Measurements from ENCODE around the gene SEMA6B. TPM values are rescaled to one million over a fixed set of nuclear protein-coding genes. Genes with fewer than 3 reads are reported as not detected.

The SEMA6B gene
- not detected for total RNA-seq

GRCh38 chr19:4559569-4559968 is at the start of gene SEMA6B:
Gene SEMA6B, minus strand, starts transcription at chr19:4559684. Its CDS starts 1,227 bp downstream, at chr19:4558457.
- no peaks in the 10 kb centered on the region for H3K9me3 Mint-ChIP-seq
- CTCF ChIA-PET: interaction anchor here (0.6 to 1.8 kb wide), 5 partner anchors 8 to 293 kb away, joined by 3 to 5 read pairs (median 4); no protein-coding TSS in a partner anchor

DNA sequence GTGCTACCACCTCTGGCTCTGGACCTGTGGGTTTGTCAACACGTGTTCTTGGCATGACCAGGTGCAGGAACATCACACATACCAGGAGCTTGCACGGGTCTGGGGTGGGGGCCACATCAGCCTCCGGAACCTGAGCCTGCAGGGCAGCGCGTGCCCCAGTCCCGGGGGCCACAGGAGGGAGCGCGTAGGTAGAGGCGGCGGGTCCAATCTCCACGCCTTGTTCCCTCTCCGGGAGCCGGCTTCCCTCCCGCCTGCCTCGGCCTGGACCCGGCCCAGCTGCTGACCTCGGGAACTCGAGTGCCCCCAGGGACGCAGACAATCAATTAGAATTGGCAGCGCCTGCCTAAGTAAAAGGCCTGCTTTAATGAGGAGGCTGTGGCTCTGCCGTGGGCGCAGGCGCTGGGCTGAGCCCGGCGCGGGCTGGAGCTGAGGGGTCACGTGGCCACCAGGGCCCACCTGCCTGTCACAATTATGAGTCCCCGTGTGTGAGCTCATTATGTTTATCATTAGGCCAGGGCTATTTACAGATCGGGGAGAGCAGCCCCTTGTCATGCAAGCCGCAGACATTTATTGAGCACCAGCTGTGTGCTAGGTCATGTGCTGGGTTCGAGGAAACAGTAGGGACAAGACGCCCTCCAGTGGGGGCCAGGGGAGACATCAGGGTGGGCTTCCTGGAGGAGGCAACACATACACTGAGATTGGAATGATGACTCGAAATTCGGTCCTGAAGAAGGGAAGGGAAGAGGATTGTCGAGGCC is 47.6 kb upstream of the SEMA6B start:
- POLR2A ChIA-PET: no interaction called here
- H3K4me3 Mint-ChIP-seq: no peak overlapping the region
- CTCF ChIA-PET: no interaction called here
- H3K36me3 Mint-ChIP-seq (ENCODE audit: low read depth): no peaks in the 10 kb centered on the region
- H3K27me3 Mint-ChIP-seq: peaks cover 13% of the 10 kb centered on the region
- no peak for DNase-seq
- no peak overlapping the region for H3K27ac Mint-ChIP-seq
- H3K4me1 Mint-ChIP-seq: no peaks in the 10 kb centered on the region
- H3K9me3 Mint-ChIP-seq: no peaks in the 10 kb centered on the region

More at GRCh38 chr19:4559569-4559968, at the start of gene SEMA6B:
- Mint-ChIP-seq H3K27ac (no peak within 1 kb of the TSS), H3K4me1 (peaks cover 1% of the 10 kb centered on the region), H3K36me3 (ENCODE audit: low read depth) (no peaks in the 10 kb centered on the region), H3K4me3 (no peak within 1 kb of the TSS), H3K27me3 (no peaks in the 10 kb centered on the region)
- DNase-seq: no peak
- POLR2A ChIA-PET: no interaction called here

DNA sequence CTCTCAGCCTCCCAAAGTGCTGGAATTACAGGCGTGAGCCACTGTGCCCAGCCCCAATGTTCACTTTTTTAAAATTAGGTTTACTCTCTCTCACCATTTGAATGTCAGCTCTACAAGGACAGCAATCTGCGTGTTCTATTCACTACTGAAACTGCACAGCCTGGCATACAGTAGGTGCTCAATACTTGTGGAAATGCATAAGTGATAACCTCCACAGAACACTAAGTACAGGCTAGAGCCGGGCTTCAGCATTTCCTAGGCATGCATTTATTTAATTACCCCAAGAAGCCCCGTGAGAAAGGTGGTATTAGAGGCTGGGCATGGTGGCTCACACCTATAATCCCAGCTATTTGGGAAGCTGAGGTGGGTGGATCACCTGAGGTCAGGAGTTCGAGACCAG is 46.7 kb upstream of the SEMA6B start:
- Mint-ChIP-seq H3K36me3 (ENCODE audit: low read depth) (no peaks in the 10 kb centered on the region), H3K27me3 (peaks cover 15% of the 10 kb centered on the region), H3K4me1 (no peaks in the 10 kb centered on the region), H3K27ac (no peak overlapping the region), H3K4me3 (no peak overlapping the region), H3K9me3 (no peaks in the 10 kb centered on the region)
- ChIA-PET CTCF (no interaction called here), POLR2A (no interaction called here)
- DNase-seq: no peak

DNA sequence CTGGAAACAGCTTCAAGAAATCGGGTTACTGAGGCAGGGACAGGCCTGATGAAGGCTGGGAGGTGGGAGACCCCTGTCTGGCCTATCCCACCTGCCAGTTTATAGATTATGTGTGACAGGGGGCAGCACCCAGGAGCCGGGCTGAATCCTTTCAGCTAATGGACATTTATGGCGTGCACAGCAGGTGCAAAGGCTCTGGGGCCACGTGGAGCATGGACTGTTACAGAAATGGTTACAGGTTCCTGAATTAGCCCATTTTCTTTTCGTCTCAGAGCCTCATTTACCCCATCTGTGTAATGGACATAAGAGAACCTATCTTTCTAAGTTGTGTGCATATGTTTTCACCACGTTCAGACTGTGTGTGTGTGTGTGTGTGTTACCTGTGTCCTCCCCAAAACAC is 45.4 kb upstream of the SEMA6B start:
- DNase-seq: no peak
- H3K27ac Mint-ChIP-seq: no peak overlapping the region
- no peak overlapping the region for H3K4me3 Mint-ChIP-seq
- no peaks in the 10 kb centered on the region for H3K4me1 Mint-ChIP-seq
- no peaks in the 10 kb centered on the region for H3K9me3 Mint-ChIP-seq
- CTCF ChIA-PET: interaction anchor here (1.6 kb wide), 1 partner anchor 28 kb away, joined by 3 read pairs; no protein-coding TSS in a partner anchor
- POLR2A ChIA-PET: no interaction called here
- H3K27me3 Mint-ChIP-seq: peaks cover 9% of the 10 kb centered on the region
- H3K36me3 Mint-ChIP-seq (ENCODE audit: low read depth): no peaks in the 10 kb centered on the region

DNA sequence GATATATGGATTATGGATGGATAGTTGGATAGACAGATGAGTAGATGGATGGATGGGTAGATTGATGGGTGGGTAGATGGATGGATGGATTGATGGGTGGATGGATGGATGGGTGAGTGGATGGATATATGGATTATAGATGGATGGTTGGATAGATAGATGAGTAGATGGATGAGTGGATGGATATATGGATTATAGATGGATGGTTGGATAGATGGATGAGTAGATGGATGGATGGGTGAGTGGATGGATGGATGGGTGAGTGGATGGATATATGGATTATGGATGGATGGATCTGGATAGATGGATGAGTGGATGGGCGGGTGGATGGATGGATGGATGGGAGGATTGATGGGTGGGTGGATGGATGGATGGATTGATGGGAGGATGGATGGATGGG is 43.4 kb upstream of the SEMA6B start:
- H3K27me3 Mint-ChIP-seq: peaks cover 17% of the 10 kb centered on the region
- H3K4me1 Mint-ChIP-seq: no peaks in the 10 kb centered on the region
- no peak for DNase-seq
- no peaks in the 10 kb centered on the region for H3K9me3 Mint-ChIP-seq
- ChIA-PET CTCF (no interaction called here), POLR2A (no interaction called here)
- no peak overlapping the region for H3K4me3 Mint-ChIP-seq
- H3K27ac Mint-ChIP-seq: no peak overlapping the region
- no peaks in the 10 kb centered on the region for H3K36me3 Mint-ChIP-seq (ENCODE audit: low read depth)

DNA sequence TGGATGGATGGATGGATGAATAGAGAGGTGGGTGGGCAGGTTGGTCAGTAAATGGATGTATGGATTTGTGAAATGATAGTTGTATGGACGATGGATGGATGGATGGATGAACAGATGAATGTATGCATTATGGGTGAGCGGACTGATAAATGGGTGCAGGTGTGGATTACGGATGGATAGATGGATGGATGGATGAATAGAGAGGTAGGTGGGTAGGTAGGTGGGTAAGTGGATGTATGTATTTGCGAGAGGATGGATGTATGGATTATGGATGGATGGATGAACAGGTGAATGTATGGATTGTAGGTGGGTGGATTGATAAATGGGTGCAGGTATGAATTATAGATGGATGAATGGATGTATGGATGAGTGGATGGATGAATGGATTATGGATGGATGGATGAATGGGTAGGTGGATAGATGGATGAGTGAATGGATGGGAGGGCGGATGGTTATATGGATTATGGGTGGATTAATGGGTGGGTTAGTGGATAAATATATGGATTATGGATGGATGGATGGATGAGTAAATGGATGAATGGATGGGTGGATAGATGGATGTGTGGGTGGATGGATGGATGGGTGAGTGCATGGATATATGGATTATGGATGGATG is 42.8 kb upstream of the SEMA6B start:
- ChIA-PET POLR2A (no interaction called here), CTCF (no interaction called here)
- DNase-seq: no peak
- Mint-ChIP-seq H3K4me1 (peaks cover 3% of the 10 kb centered on the region), H3K36me3 (ENCODE audit: low read depth) (no peaks in the 10 kb centered on the region), H3K9me3 (no peaks in the 10 kb centered on the region), H3K27ac (no peak overlapping the region), H3K27me3 (peaks cover 19% of the 10 kb centered on the region), H3K4me3 (no peak overlapping the region)

DNA sequence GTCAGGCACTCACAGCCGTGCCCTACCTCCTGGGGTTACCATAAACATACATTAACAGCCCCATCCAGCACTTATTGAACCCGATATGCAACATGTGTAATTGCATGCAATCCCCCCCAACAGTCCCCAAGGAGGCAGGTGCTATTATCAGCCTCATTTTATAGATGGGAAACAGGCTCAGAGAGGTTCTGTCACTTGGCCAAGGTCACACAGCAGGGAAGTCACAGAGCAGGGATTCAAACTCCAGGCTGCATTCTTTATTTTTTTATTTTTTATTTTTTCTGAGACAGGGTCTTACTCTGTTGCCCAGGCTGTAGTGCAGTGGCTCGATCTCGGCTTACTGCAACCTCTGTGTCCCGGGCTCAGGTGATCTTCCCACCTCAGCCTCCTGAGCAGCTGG is 41.4 kb upstream of the SEMA6B start:
- Mint-ChIP-seq H3K27me3 (peaks cover 24% of the 10 kb centered on the region), H3K4me1 (peaks cover 5% of the 10 kb centered on the region), H3K36me3 (ENCODE audit: low read depth) (no peaks in the 10 kb centered on the region), H3K4me3 (no peak overlapping the region), H3K9me3 (no peaks in the 10 kb centered on the region), H3K27ac (no peak overlapping the region)
- ChIA-PET CTCF (no interaction called here), POLR2A (no interaction called here)
- no peak for DNase-seq

GRCh38 chr19:4600082-4600481 is 40.6 kb upstream of the SEMA6B start:
- ChIA-PET POLR2A (no interaction called here), CTCF (interaction anchor here (1.1 kb wide), 1 partner anchor 36 kb away, joined by 3 read pairs; no protein-coding TSS in a partner anchor)
- DNase-seq: no peak
- no peak overlapping the region for H3K27ac Mint-ChIP-seq
- no peaks in the 10 kb centered on the region for H3K36me3 Mint-ChIP-seq (ENCODE audit: low read depth)
- H3K9me3 Mint-ChIP-seq: no peaks in the 10 kb centered on the region
- peaks cover 5% of the 10 kb centered on the region for H3K4me1 Mint-ChIP-seq
- no peak overlapping the region for H3K4me3 Mint-ChIP-seq
- peaks cover 24% of the 10 kb centered on the region for H3K27me3 Mint-ChIP-seq

GRCh38 chr19:4598712-4599111 is 39.2 kb upstream of the SEMA6B start:
- POLR2A ChIA-PET: no interaction called here
- H3K27me3 Mint-ChIP-seq: peaks cover 31% of the 10 kb centered on the region
- no peaks in the 10 kb centered on the region for H3K9me3 Mint-ChIP-seq
- no peaks in the 10 kb centered on the region for H3K36me3 Mint-ChIP-seq (ENCODE audit: low read depth)
- peaks cover 5% of the 10 kb centered on the region for H3K4me1 Mint-ChIP-seq
- H3K27ac Mint-ChIP-seq: no peak overlapping the region
- CTCF ChIA-PET: interaction anchor here (0.6 to 1.1 kb wide), 2 partner anchors 37 to 172 kb away, joined by 3 to 4 read pairs; no protein-coding TSS in a partner anchor
- no peak overlapping the region for H3K4me3 Mint-ChIP-seq
- DNase-seq: no peak

DNA sequence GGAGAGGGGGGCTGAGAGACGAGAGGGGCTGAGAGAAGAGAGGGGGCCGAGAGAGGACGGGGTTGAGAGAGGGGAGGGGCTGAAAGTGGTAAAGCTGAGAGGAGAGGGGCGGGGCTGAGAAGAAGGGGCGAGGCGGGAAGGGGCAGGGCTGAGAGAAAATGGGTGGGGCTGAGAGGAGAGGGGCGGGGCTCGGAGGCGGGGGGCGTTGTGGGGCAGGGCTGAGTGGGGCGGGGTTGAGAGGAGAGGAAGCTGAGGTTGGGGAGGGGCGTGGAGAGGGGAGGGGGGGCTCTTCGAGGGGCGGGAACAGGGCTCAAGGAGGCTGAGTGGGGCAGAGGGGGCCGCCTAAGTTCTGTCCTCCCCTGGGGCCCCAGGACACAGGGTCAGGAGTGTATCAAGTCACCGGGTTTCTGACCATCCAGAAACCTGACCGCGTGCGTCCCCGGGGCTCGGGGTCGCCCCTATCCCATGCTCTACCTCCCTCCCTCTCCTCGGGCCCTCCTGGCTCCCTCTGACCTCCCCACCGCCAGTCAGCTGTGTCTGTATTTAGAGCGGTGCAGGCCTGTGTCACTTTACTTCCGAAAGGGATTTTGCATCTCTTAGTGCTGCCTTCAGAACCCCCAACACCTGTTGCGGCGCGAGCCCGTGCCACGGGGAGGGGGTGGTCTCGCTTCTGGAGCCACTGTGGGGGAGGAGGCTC is 38.6 kb upstream of the SEMA6B start:
- Mint-ChIP-seq H3K27ac (no peak overlapping the region), H3K36me3 (ENCODE audit: low read depth) (no peaks in the 10 kb centered on the region), H3K4me1 (peaks cover 5% of the 10 kb centered on the region), H3K27me3 (peaks cover 32% of the 10 kb centered on the region), H3K4me3 (no peak overlapping the region), H3K9me3 (no peaks in the 10 kb centered on the region)
- POLR2A ChIA-PET: no interaction called here
- peak; percentile 47 for DNase-seq
- CTCF ChIA-PET: interaction anchor here (0.6 to 1.1 kb wide), 3 partner anchors 38 to 171 kb away, joined by 3 to 4 read pairs (median 3); no protein-coding TSS in a partner anchor

DNA sequence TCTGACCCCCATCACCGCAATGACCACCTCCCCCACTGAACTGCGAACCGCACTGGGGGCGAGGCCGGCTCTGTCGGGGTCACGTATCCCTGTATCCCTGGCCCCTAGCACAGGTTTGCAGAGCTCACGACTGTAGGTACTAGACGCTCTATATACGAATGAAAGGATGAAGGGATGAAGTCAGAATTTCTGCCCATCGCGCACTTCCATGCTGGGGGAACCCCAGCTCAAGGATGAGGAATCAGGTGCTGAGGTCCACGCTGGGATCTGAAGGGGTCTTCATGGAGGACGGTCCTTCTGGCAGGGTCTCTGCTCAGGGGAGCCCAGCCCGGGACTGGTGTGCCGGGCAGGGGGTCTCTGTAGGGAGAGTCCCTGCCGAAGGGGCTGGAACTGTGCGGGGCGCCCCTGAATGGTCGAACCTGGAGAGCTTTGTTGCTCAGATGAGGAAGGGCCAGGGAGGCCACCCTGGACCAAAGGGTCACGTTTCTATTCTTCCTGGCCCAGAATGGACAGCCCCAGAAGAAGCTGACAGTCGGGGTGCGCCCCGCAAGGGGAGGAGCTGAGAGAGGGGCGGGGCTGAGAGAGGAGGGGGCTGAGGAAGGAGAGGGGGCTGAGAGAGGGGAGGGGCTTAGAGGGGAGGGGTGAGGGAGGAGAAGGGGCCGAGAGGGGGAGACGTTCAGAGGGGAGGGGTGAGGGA is 37.9 kb upstream of the SEMA6B start:
- peaks cover 5% of the 10 kb centered on the region for H3K4me1 Mint-ChIP-seq
- no peak overlapping the region for H3K4me3 Mint-ChIP-seq
- H3K27ac Mint-ChIP-seq: no peak overlapping the region
- POLR2A ChIA-PET: no interaction called here
- H3K9me3 Mint-ChIP-seq: no peaks in the 10 kb centered on the region
- no peaks in the 10 kb centered on the region for H3K36me3 Mint-ChIP-seq (ENCODE audit: low read depth)
- H3K27me3 Mint-ChIP-seq: peaks cover 36% of the 10 kb centered on the region
- peak; percentile 24 for DNase-seq
- CTCF ChIA-PET: interaction anchor here (1.1 kb wide), 2 partner anchors 39 to 73 kb away, joined by 3 read pairs; no protein-coding TSS in a partner anchor

GRCh38 chr19:4596033-4596904 is 36.8 kb upstream of the SEMA6B start:
- POLR2A ChIA-PET: no interaction called here
- CTCF ChIA-PET: interaction anchor here (0.7 to 0.8 kb wide), 2 partner anchors 29 to 71 kb away, joined by 3 read pairs; no protein-coding TSS in a partner anchor
- H3K4me3 Mint-ChIP-seq: no peak overlapping the region
- peaks cover 39% of the 10 kb centered on the region for H3K27me3 Mint-ChIP-seq
- H3K36me3 Mint-ChIP-seq (ENCODE audit: low read depth): no peaks in the 10 kb centered on the region
- no peak overlapping the region for H3K27ac Mint-ChIP-seq
- H3K9me3 Mint-ChIP-seq: no peaks in the 10 kb centered on the region
- H3K4me1 Mint-ChIP-seq: peaks cover 5% of the 10 kb centered on the region
- no peak for DNase-seq
